Measurements from ENCODE around the gene ACP7.

ACP7 gene

GRCh38 chr19:39130337-39131254 is 46.4 kb downstream of the ACP7 start:
- peaks cover 3% of the 10 kb centered on the region; the same call in 1 of the 2 replicates for H4K20me1 ChIP-seq (ENCODE audit: insufficient read depth, low read length)
- no peaks in the 10 kb centered on the region for H3K9me2 ChIP-seq (ENCODE audit: low read depth, low read length)
- H2AFZ ChIP-seq (ENCODE audit: low read length), result no peak overlapping the region
- no peaks in the 10 kb centered on the region for H3K27me3 ChIP-seq (ENCODE audit: insufficient read depth, low read length)
- H3K9me3 ChIP-seq (ENCODE audit: low read length), result no peaks in the 10 kb centered on the region
- H3K36me3 ChIP-seq (ENCODE audit: insufficient read depth, low read length), result no peaks in the 10 kb centered on the region
- TF ChIP-seq EZH2 (IDR thresholded peaks at IDR 0.05; ENCODE audit: borderline replicate concordance, low read length) (no peak), CTCF (IDR thresholded peaks at IDR 0.05; ENCODE audit: low read length) (no peak)
- H3K4me2 ChIP-seq (ENCODE audit: low read length), result no peak overlapping the region
- no peaks in the 10 kb centered on the region for H3F3A ChIP-seq (ENCODE audit: insufficient read depth, low read length)
- peaks cover 10% of the 10 kb centered on the region for H3K4me1 ChIP-seq (ENCODE audit: insufficient read depth, low read length, severe bottlenecking)
- no peak overlapping the region for H3K9ac ChIP-seq (ENCODE audit: low read length)
- no peaks in the 10 kb centered on the region for H3K79me2 ChIP-seq (ENCODE audit: insufficient read depth, low read length)
- H3K4me3 ChIP-seq (ENCODE audit: low read depth, low read length, poor library complexity, severe bottlenecking), result no peak overlapping the region
- H3K27ac ChIP-seq (ENCODE audit: low read depth, low read length, poor library complexity, severe bottlenecking), result no peak overlapping the region

GRCh38 chr19:39131255-39131755 is 47.1 kb downstream of the ACP7 start:
- Histone ChIP-seq H3K4me1 (ENCODE audit: insufficient read depth, low read length, severe bottlenecking) (peaks cover 6% of the 10 kb centered on the region), H3K79me2 (ENCODE audit: insufficient read depth, low read length) (no peaks in the 10 kb centered on the region), H4K20me1 (ENCODE audit: insufficient read depth, low read length) (peaks cover 3% of the 10 kb centered on the region; the same call in 1 of the 2 replicates), H3K4me2 (ENCODE audit: low read length) (no peak overlapping the region), H3K9me3 (ENCODE audit: low read length) (no peaks in the 10 kb centered on the region), H3K4me3 (ENCODE audit: low read depth, low read length, poor library complexity, severe bottlenecking) (no peak overlapping the region), H2AFZ (ENCODE audit: low read length) (no peak overlapping the region), H3F3A (ENCODE audit: insufficient read depth, low read length) (no peaks in the 10 kb centered on the region), H3K27ac (ENCODE audit: low read depth, low read length, poor library complexity, severe bottlenecking) (no peak overlapping the region), H3K36me3 (ENCODE audit: insufficient read depth, low read length) (no peaks in the 10 kb centered on the region), H3K9me2 (ENCODE audit: low read depth, low read length) (no peaks in the 10 kb centered on the region), H3K9ac (ENCODE audit: low read length) (no peak overlapping the region), H3K27me3 (ENCODE audit: insufficient read depth, low read length) (no peaks in the 10 kb centered on the region)
- TF ChIP-seq EZH2 (IDR thresholded peaks at IDR 0.05; ENCODE audit: borderline replicate concordance, low read length) (no peak), CTCF (IDR thresholded peaks at IDR 0.05; ENCODE audit: low read length) (no peak)

- Histone ChIP-seq H3K36me3 (ENCODE audit: insufficient read depth, low read length) (no peaks in the 10 kb centered on the region), H3K27ac (ENCODE audit: low read depth, low read length, poor library complexity, severe bottlenecking) (no peak overlapping the region), H4K20me1 (ENCODE audit: insufficient read depth, low read length) (peaks cover 3% of the 10 kb centered on the region; the same call in 1 of the 2 replicates), H3K79me2 (ENCODE audit: insufficient read depth, low read length) (no peaks in the 10 kb centered on the region), H3K4me1 (ENCODE audit: insufficient read depth, low read length, severe bottlenecking) (no peaks in the 10 kb centered on the region), H3K27me3 (ENCODE audit: insufficient read depth, low read length) (no peaks in the 10 kb centered on the region), H3K4me2 (ENCODE audit: low read length) (no peak overlapping the region), H3K4me3 (ENCODE audit: low read depth, low read length, poor library complexity, severe bottlenecking) (no peak overlapping the region), H3K9me2 (ENCODE audit: low read depth, low read length) (no peaks in the 10 kb centered on the region), H2AFZ (ENCODE audit: low read length) (no peak overlapping the region), H3K9ac (ENCODE audit: low read length) (no peak overlapping the region), H3F3A (ENCODE audit: insufficient read depth, low read length) (no peaks in the 10 kb centered on the region), H3K9me3 (ENCODE audit: low read length) (no peaks in the 10 kb centered on the region)
- TF ChIP-seq EZH2 (IDR thresholded peaks at IDR 0.05; ENCODE audit: borderline replicate concordance, low read length) (no peak), CTCF (IDR thresholded peaks at IDR 0.05; ENCODE audit: low read length) (no peak)
Observed at GRCh38 chr19:39132344-39132969, 48.3 kb downstream of the ACP7 start.

Measured in OCI-LY1 (cell line).